WTC11 (cell line): ENCODE measurements around the gene ILKAP. TPM values are rescaled to one million over a fixed set of nuclear protein-coding genes. Genes with fewer than 3 reads are reported as not detected.

Experiments used
- ATAC-seq: fragments of 200-7000 bp; cut with Tn5 transposase; 2 replicates; pipeline ENCODE4 v1.10.0; 2021; ENCODE audit warnings: mild to moderate bottlenecking, moderate library complexity
- CTCF ChIA-PET: fragments of 300-600 bp; sonication (Branson Sonifier 250); formaldehyde crosslinking; loops from one replicate; lab custom pipeline; 2021; ENCODE audit warnings: antibody characterized with exemption; lab: Charles Lee
- POLR2A ChIA-PET: fragments of 350-600 bp; sonication (Branson Sonifier 250); formaldehyde crosslinking; loops from one replicate; lab custom pipeline; 2021; ENCODE audit warnings: antibody characterized with exemption; lab: Charles Lee
- DNase-seq: peaks from one replicate; pipeline ENCODE4 v3.0.0; 2021; ENCODE audit warnings: low spot score
- H3K27ac Mint-ChIP-seq: 2 replicates; pipeline ENCODE4 v1.8.0; 2021; ENCODE audit warnings: mixed read lengths
- H3K27me3 Mint-ChIP-seq: 2 replicates; pipeline ENCODE4 v1.8.0; 2021; ENCODE audit warnings: low read depth, mild to moderate bottlenecking, moderate library complexity, mixed read lengths
- H3K36me3 Mint-ChIP-seq: 2 replicates; pipeline ENCODE4 v1.8.0; 2021; ENCODE audit warnings: mixed read lengths
- H3K4me1 Mint-ChIP-seq: 2 replicates; pipeline ENCODE4 v1.8.0; 2022; ENCODE audit warnings: mixed read lengths
- H3K4me3 Mint-ChIP-seq: 2 replicates; pipeline ENCODE4 v1.8.0; 2021; ENCODE audit warnings: mild to moderate bottlenecking, moderate library complexity, mixed read lengths
- H3K9me3 Mint-ChIP-seq: 2 replicates; pipeline ENCODE4 v1.8.0; 2021; ENCODE audit warnings: mixed read lengths
- ATF1 ChIP-seq: sonication (generic); formaldehyde crosslinking; IDR thresholded peaks from 2 replicates; pipeline ENCODE4 v1.8.1; 2023; ENCODE audit warnings: mild to moderate bottlenecking, moderate library complexity, missing genetic modification reagents
- CREM ChIP-seq: sonication (generic); formaldehyde crosslinking; IDR thresholded peaks from 2 replicates; pipeline ENCODE4 v1.8.1; 2022; ENCODE audit warnings: mild to moderate bottlenecking, missing genetic modification reagents, moderate library complexity
- GABPB1 ChIP-seq: sonication (generic); formaldehyde crosslinking; IDR thresholded peaks from 2 replicates; pipeline ENCODE4 v1.8.1; 2023; ENCODE audit warnings: mild to moderate bottlenecking, missing genetic modification reagents
- GTF2I ChIP-seq: fragments of 250-450 bp; sonication (Bioruptor Pico); conservative IDR thresholded peaks from 2 replicates; pipeline ENCODE4 v1.4.0; 2021; ENCODE audit warnings: mild to moderate bottlenecking
- JAZF1 ChIP-seq: fragments of 250-450 bp; sonication (Bioruptor Pico); IDR thresholded peaks from 2 replicates; pipeline ENCODE4 v1.9.0; 2021; ENCODE audit warnings: moderate library complexity, mild to moderate bottlenecking, inconsistent platforms
- MXD4 ChIP-seq: fragments of 250-450 bp; sonication (Bioruptor Pico); IDR thresholded peaks from 2 replicates; pipeline ENCODE4 v1.8.0; 2021; ENCODE audit warnings: mild to moderate bottlenecking, moderate library complexity, borderline replicate concordance
- OVOL2 ChIP-seq: fragments of 250-450 bp; sonication (Bioruptor Pico); IDR thresholded peaks from 2 replicates; pipeline ENCODE4 v1.9.0; 2021; ENCODE audit warnings: mild to moderate bottlenecking, borderline replicate concordance
- RELA ChIP-seq: sonication (generic); formaldehyde crosslinking; IDR thresholded peaks from 2 replicates; pipeline ENCODE4 v1.8.1; 2022; ENCODE audit warnings: missing genetic modification reagents, mild to moderate bottlenecking, borderline replicate concordance
- RORB ChIP-seq: fragments of 250-450 bp; sonication (Bioruptor Pico); IDR thresholded peaks from 2 replicates; pipeline ENCODE4 v1.9.0; 2021; ENCODE audit warnings: mild to moderate bottlenecking
- SMAD3 ChIP-seq: sonication (generic); formaldehyde crosslinking; IDR thresholded peaks from 2 replicates; pipeline ENCODE4 v1.8.0; 2022; ENCODE audit warnings: missing genetic modification reagents, mild to moderate bottlenecking, borderline replicate concordance
- SP1 ChIP-seq: sonication (generic); formaldehyde crosslinking; conservative IDR thresholded peaks from 2 replicates; pipeline ENCODE4 v1.8.1; 2022; ENCODE audit warnings: missing genetic modification reagents
- TCF7 ChIP-seq: sonication (generic); formaldehyde crosslinking; IDR thresholded peaks from 2 replicates; pipeline ENCODE4 v1.8.0; 2022; ENCODE audit warnings: mild to moderate bottlenecking, low read depth, missing genetic modification reagents, moderate library complexity
- ZBTB21 ChIP-seq: sonication (generic); formaldehyde crosslinking; IDR thresholded peaks from 2 replicates; pipeline ENCODE4 v1.8.1; 2023; ENCODE audit warnings: mild to moderate bottlenecking, missing genetic modification reagents, borderline replicate concordance
- ZBTB43 ChIP-seq: sonication (generic); formaldehyde crosslinking; IDR thresholded peaks from 2 replicates; pipeline ENCODE4 v1.8.1; 2023; ENCODE audit warnings: mild to moderate bottlenecking, missing genetic modification reagents
- ZNF121 ChIP-seq: sonication (generic); formaldehyde crosslinking; IDR thresholded peaks from 2 replicates; pipeline ENCODE4 v1.8.0; 2023; ENCODE audit warnings: missing genetic modification reagents
- ZNF138 ChIP-seq: sonication (generic); formaldehyde crosslinking; conservative IDR thresholded peaks from 2 replicates; pipeline ENCODE4 v1.8.1; 2022; ENCODE audit warnings: mild to moderate bottlenecking, moderate library complexity, missing genetic modification reagents
- ZNF232 ChIP-seq: sonication (generic); formaldehyde crosslinking; IDR thresholded peaks from 2 replicates; pipeline ENCODE4 v1.8.0; 2022; ENCODE audit warnings: mild to moderate bottlenecking, missing genetic modification reagents
- ZNF396 ChIP-seq: fragments of 250-450 bp; sonication (Bioruptor Pico); IDR thresholded peaks from 2 replicates; pipeline ENCODE4 v1.8.0; 2021; ENCODE audit warnings: mild to moderate bottlenecking, moderate library complexity, borderline replicate concordance
- ZNF416 ChIP-seq: fragments of 250-450 bp; sonication (Bioruptor Pico); IDR thresholded peaks from 2 replicates; pipeline ENCODE4 v1.9.0; 2021; ENCODE audit warnings: mild to moderate bottlenecking, inconsistent platforms
- ZNF423 ChIP-seq: fragments of 250-450 bp; sonication (Bioruptor Pico); IDR thresholded peaks from 2 replicates; pipeline ENCODE4 v2.1.2; 2022; ENCODE audit warnings: mild to moderate bottlenecking, moderate library complexity
- ZNF512 ChIP-seq: sonication (generic); formaldehyde crosslinking; IDR thresholded peaks from 2 replicates; pipeline ENCODE4 v1.8.1; 2022; ENCODE audit warnings: missing genetic modification reagents, borderline replicate concordance
- total RNA-seq: library from RNA; stranded (reverse); gene quantifications from 3 replicates; pipeline ENCODE4 v1.2.3, GENCODE V29; 2021
- TF ChIP-seq, protein P1 (sequence below): sonication (generic); formaldehyde crosslinking; IDR thresholded peaks from 2 replicates; pipeline ENCODE4 v1.8.0; 2022; ENCODE audit warnings: mild to moderate bottlenecking, missing genetic modification reagents
- TF ChIP-seq, protein P2 (sequence below): fragments of 250-450 bp; sonication (Bioruptor Pico); IDR thresholded peaks from 2 replicates; pipeline ENCODE4 v1.9.0; 2021; ENCODE audit warnings: mild to moderate bottlenecking
- TF ChIP-seq, protein P3 (sequence below): sonication (generic); formaldehyde crosslinking; IDR thresholded peaks from 2 replicates; pipeline ENCODE4 v1.8.0; 2022; ENCODE audit warnings: mild to moderate bottlenecking, missing genetic modification reagents
- TF ChIP-seq, protein P4 (sequence below): fragments of 250-450 bp; sonication (Bioruptor Pico); IDR thresholded peaks from 2 replicates; pipeline ENCODE4 v1.9.0; 2021; ENCODE audit warnings: mild to moderate bottlenecking
- TF ChIP-seq, protein P5 (sequence below): sonication (generic); formaldehyde crosslinking; IDR thresholded peaks from 2 replicates; pipeline ENCODE4 v1.8.0; 2022; ENCODE audit warnings: mild to moderate bottlenecking, missing genetic modification reagents
- TF ChIP-seq, protein P6 (sequence below): fragments of 250-450 bp; sonication (Bioruptor Pico); IDR thresholded peaks from 2 replicates; pipeline ENCODE4 v1.9.0; 2021; ENCODE audit warnings: moderate library complexity, mild to moderate bottlenecking, inconsistent platforms, borderline replicate concordance

The ILKAP gene
- total RNA-seq, 1 experiment from 2014 or later: 32.7 TPM

- DNase-seq: peak; percentile 90
- H3K4me3 Mint-ChIP-seq: peak within 1 kb of the TSS; percentile 87
- ChIA-PET POLR2A (interaction anchor here (1.1 kb wide), 1 partner anchor 9 kb away, joined by 3 read pairs; no protein-coding TSS in a partner anchor), CTCF (interaction anchor here (1.0 to 3.3 kb wide), 2 partner anchors 12 to 23 kb away, joined by 3 to 21 read pairs; no protein-coding TSS in a partner anchor)
- H3K36me3 Mint-ChIP-seq: peaks cover 7% of the 10 kb centered on the region
- no peaks in the 10 kb centered on the region for H3K9me3 Mint-ChIP-seq
- H3K27ac Mint-ChIP-seq: peak within 1 kb of the TSS; percentile 95
- H3K4me1 Mint-ChIP-seq: peaks cover 16% of the 10 kb centered on the region
- peak; percentile 80 for ATAC-seq
- H3K27me3 Mint-ChIP-seq: peaks cover 51% of the 10 kb centered on the region
- no peak for TF ChIP-seq ZNF396 (CRISPR knock-in tag)
- no peak for TF ChIP-seq JAZF1
- TF ChIP-seq, protein P1, sequence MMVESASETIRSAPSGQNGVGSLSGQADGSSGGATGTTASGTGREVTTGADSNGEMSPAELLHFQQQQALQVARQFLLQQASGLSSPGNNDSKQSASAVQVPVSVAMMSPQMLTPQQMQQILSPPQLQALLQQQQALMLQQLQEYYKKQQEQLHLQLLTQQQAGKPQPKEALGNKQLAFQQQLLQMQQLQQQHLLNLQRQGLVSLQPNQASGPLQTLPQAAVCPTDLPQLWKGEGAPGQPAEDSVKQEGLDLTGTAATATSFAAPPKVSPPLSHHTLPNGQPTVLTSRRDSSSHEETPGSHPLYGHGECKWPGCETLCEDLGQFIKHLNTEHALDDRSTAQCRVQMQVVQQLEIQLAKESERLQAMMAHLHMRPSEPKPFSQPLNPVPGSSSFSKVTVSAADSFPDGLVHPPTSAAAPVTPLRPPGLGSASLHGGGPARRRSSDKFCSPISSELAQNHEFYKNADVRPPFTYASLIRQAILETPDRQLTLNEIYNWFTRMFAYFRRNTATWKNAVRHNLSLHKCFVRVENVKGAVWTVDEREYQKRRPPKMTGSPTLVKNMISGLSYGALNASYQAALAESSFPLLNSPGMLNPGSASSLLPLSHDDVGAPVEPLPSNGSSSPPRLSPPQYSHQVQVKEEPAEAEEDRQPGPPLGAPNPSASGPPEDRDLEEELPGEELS (CRISPR knock-in tag): peak; percentile 0; the same call in 1 of the 2 replicates
- TF ChIP-seq OVOL2 (CRISPR knock-in tag): no peak
- TF ChIP-seq SP1 (CRISPR knock-in tag): peak; percentile 83
- peak; percentile 69 for TF ChIP-seq ZNF423 (CRISPR knock-in tag)
- peak; percentile 94; the same call in 1 of the 2 replicates for TF ChIP-seq ZNF416 (CRISPR knock-in tag)
- TF ChIP-seq, protein P2, sequence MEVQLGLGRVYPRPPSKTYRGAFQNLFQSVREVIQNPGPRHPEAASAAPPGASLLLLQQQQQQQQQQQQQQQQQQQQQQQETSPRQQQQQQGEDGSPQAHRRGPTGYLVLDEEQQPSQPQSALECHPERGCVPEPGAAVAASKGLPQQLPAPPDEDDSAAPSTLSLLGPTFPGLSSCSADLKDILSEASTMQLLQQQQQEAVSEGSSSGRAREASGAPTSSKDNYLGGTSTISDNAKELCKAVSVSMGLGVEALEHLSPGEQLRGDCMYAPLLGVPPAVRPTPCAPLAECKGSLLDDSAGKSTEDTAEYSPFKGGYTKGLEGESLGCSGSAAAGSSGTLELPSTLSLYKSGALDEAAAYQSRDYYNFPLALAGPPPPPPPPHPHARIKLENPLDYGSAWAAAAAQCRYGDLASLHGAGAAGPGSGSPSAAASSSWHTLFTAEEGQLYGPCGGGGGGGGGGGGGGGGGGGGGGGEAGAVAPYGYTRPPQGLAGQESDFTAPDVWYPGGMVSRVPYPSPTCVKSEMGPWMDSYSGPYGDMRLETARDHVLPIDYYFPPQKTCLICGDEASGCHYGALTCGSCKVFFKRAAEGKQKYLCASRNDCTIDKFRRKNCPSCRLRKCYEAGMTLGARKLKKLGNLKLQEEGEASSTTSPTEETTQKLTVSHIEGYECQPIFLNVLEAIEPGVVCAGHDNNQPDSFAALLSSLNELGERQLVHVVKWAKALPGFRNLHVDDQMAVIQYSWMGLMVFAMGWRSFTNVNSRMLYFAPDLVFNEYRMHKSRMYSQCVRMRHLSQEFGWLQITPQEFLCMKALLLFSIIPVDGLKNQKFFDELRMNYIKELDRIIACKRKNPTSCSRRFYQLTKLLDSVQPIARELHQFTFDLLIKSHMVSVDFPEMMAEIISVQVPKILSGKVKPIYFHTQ (CRISPR knock-in tag): no peak
- TF ChIP-seq SMAD3 (CRISPR knock-in tag): no peak
- TF ChIP-seq RORB: no peak
- TF ChIP-seq MXD4: no peak
- TF ChIP-seq, protein P3, sequence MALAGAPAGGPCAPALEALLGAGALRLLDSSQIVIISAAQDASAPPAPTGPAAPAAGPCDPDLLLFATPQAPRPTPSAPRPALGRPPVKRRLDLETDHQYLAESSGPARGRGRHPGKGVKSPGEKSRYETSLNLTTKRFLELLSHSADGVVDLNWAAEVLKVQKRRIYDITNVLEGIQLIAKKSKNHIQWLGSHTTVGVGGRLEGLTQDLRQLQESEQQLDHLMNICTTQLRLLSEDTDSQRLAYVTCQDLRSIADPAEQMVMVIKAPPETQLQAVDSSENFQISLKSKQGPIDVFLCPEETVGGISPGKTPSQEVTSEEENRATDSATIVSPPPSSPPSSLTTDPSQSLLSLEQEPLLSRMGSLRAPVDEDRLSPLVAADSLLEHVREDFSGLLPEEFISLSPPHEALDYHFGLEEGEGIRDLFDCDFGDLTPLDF (CRISPR knock-in tag): no peak
- 0 out of 2 replicates have a peak, but pooled peaks have one; percentile 69 for TF ChIP-seq ZBTB21 (CRISPR knock-in tag)
- no peak for TF ChIP-seq RELA (CRISPR knock-in tag)
- TF ChIP-seq GTF2I: no peak
- no peak for TF ChIP-seq ZNF512 (CRISPR knock-in tag)
- TF ChIP-seq ATF1 (CRISPR knock-in tag): no peak
- peak; percentile 72; the same call in 1 of the 2 replicates for TF ChIP-seq CREM (CRISPR knock-in tag)
- TF ChIP-seq TCF7: no peak
- TF ChIP-seq, protein P4, sequence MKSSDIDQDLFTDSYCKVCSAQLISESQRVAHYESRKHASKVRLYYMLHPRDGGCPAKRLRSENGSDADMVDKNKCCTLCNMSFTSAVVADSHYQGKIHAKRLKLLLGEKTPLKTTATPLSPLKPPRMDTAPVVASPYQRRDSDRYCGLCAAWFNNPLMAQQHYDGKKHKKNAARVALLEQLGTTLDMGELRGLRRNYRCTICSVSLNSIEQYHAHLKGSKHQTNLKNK (CRISPR knock-in tag): 0 out of 2 replicates have a peak, but pooled peaks have one; percentile 75
- TF ChIP-seq ZBTB43: 0 out of 2 replicates have a peak, but pooled peaks have one; percentile 37
- TF ChIP-seq, protein P5, sequence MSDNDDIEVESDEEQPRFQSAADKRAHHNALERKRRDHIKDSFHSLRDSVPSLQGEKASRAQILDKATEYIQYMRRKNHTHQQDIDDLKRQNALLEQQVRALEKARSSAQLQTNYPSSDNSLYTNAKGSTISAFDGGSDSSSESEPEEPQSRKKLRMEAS (CRISPR knock-in tag): no peak
- TF ChIP-seq ZNF232 (CRISPR knock-in tag): 0 out of 2 replicates have a peak, but pooled peaks have one; percentile 61
- TF ChIP-seq ZNF138 (CRISPR knock-in tag): no peak
- TF ChIP-seq ZNF121: no peak
- TF ChIP-seq, protein P6, sequence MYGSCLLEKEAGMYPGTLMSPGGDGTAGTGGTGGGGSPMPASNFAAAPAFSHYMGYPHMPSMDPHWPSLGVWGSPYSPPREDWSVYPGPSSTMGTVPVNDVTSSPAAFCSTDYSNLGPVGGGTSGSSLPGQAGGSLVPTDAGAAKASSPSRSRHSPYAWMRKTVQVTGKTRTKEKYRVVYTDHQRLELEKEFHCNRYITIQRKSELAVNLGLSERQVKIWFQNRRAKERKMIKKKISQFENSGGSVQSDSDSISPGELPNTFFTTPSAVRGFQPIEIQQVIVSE (CRISPR knock-in tag): no peak
- no peak for TF ChIP-seq GABPB1 (CRISPR knock-in tag)
Observed at GRCh38 chr2:238239863-238240756, 36.6 kb upstream of the ILKAP start, which contains the start of gene HES6. HES6 (minus strand) TSS chr2:238240038; CDS start chr2:238239905, 133 bp downstream.
